ENCODE results near the gene MDP1.

The MDP1 gene

DNA sequence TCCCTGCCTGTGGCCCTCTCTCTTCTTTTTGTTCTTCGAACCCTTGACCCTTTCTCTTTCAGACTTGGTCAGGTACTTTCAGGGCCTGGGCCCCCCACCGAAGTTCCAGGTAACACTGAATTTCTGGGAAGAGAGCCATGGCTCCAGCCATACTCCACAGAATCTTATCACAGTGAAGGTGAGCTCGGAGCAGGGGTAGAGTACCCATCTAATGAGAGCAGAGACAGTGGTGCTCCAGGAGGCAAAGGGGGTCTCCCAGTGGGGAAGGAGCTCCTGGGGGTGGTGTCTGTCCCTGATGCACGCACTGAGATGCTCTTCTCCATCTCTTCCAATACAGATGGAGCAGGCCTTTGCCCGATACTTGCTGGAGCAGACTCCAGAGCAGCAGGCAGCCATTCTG, 50.1 kb downstream of the MDP1 start:
- TF ChIP-seq TAF1 (IDR thresholded peaks at IDR 0.05; ENCODE audit: borderline replicate concordance, insufficient read depth, low read length) (no peak), POLR2AphosphoS5 (IDR thresholded peaks at IDR 0.05; ENCODE audit: low read depth, low read length) (no peak), FOXP2 (optimal IDR thresholded peaks at IDR 0.05; ENCODE audit: borderline replicate concordance, extremely low read depth, extremely low read length, insufficient read depth) (no peak), SIN3A (IDR thresholded peaks at IDR 0.05; ENCODE audit: borderline replicate concordance, insufficient read depth, low read length) (no peak)
- TF ChIP-seq, protein P1, sequence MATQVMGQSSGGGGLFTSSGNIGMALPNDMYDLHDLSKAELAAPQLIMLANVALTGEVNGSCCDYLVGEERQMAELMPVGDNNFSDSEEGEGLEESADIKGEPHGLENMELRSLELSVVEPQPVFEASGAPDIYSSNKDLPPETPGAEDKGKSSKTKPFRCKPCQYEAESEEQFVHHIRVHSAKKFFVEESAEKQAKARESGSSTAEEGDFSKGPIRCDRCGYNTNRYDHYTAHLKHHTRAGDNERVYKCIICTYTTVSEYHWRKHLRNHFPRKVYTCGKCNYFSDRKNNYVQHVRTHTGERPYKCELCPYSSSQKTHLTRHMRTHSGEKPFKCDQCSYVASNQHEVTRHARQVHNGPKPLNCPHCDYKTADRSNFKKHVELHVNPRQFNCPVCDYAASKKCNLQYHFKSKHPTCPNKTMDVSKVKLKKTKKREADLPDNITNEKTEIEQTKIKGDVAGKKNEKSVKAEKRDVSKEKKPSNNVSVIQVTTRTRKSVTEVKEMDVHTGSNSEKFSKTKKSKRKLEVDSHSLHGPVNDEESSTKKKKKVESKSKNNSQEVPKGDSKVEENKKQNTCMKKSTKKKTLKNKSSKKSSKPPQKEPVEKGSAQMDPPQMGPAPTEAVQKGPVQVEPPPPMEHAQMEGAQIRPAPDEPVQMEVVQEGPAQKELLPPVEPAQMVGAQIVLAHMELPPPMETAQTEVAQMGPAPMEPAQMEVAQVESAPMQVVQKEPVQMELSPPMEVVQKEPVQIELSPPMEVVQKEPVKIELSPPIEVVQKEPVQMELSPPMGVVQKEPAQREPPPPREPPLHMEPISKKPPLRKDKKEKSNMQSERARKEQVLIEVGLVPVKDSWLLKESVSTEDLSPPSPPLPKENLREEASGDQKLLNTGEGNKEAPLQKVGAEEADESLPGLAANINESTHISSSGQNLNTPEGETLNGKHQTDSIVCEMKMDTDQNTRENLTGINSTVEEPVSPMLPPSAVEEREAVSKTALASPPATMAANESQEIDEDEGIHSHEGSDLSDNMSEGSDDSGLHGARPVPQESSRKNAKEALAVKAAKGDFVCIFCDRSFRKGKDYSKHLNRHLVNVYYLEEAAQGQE (IDR thresholded peaks at IDR 0.05; ENCODE audit: insufficient read depth in 1 of 2, low read depth in 2 of 2, low read length in 2 of 2): no peak

DNA sequence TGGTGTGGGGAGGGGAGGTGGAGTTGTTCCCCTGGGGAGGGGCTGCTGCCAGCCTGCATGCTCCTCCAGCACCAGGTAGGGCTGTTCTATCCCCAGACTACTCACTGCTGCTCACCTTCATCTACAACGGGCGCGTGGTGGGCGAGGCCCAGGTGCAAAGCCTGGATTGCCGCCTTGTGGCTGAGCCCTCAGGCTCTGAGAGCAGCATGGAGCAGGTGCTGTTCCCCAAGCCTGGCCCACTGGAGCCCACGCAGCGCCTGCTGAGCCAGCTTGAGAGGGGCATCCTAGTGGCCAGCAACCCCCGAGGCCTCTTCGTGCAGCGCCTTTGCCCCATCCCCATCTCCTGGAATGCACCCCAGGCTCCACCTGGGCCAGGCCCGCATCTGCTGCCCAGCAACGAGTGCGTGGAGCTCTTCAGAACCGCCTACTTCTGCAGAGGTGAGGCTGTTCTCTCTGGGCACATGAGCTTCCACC, 51.3 kb downstream of the MDP1 start:
- TF ChIP-seq SIN3A (IDR thresholded peaks at IDR 0.05; ENCODE audit: borderline replicate concordance, insufficient read depth, low read length) (no peak), POLR2AphosphoS5 (IDR thresholded peaks at IDR 0.05; ENCODE audit: low read depth, low read length) (no peak)
